HG03196 (cell line): ENCODE measurements around the gene CITED4.
"Not testable (repeated sequence)": the region's sequence is repeated elsewhere in the genome, so short reads cannot be mapped to it uniquely, and the experiment has no call there.

Source experiments
- ATAC-seq: cut with Tn5 transposase; IDR thresholded peaks from one replicate; pipeline ENCODE4 v1.9.1; 2021; ENCODE audit not compliant: unreplicated experiment

Gene CITED4

GRCh38 chr1:40862008-40862863 is at the start of gene CITED4:
Gene CITED4, minus strand, starts transcription at chr1:40862363. Its CDS starts 236 bp downstream, at chr1:40862127.
- ATAC-seq, result peak; percentile 87

GRCh38 chr1:40911105-40911504 is 48.9 kb upstream of the CITED4 start:
- no peak for ATAC-seq

GRCh38 chr1:40909281-40909680 is 47.1 kb upstream of the CITED4 start:
- no peak for ATAC-seq

GRCh38 chr1:40908350-40908749 is 46.2 kb upstream of the CITED4 start:
- no peak for ATAC-seq

GRCh38 chr1:40907899-40908298 is 45.7 kb upstream of the CITED4 start:
- no peak for ATAC-seq

GRCh38 chr1:40906781-40907400 is 44.7 kb upstream of the CITED4 start:
- ATAC-seq, result no peak

- ATAC-seq, result no peak
Measured at GRCh38 chr1:40905061-40905460, 42.9 kb upstream of the CITED4 start.

GRCh38 chr1:40903106-40903505 is 40.9 kb upstream of the CITED4 start:
- no peak for ATAC-seq

GRCh38 chr1:40901886-40902852 is 40.0 kb upstream of the CITED4 start:
- ATAC-seq, result no peak

GRCh38 chr1:40899230-40899870 is 37.2 kb upstream of the CITED4 start:
- ATAC-seq, result no peak

- no peak for ATAC-seq
Measured at GRCh38 chr1:40898431-40898901, 36.3 kb upstream of the CITED4 start.

GRCh38 chr1:40897513-40897912 is 35.4 kb upstream of the CITED4 start:
- no peak for ATAC-seq

- no peak for ATAC-seq
Measured at GRCh38 chr1:40896482-40896881, 34.3 kb upstream of the CITED4 start.

- no peak for ATAC-seq
Measured at GRCh38 chr1:40895601-40896000, 33.4 kb upstream of the CITED4 start.

GRCh38 chr1:40894858-40895257 is 32.7 kb upstream of the CITED4 start:
- not testable (repeated sequence) for ATAC-seq

GRCh38 chr1:40894455-40894854 is 32.3 kb upstream of the CITED4 start:
- no peak for ATAC-seq

- ATAC-seq, result no peak
Measured at GRCh38 chr1:40893946-40894345, 31.8 kb upstream of the CITED4 start.

- no peak for ATAC-seq
Measured at GRCh38 chr1:40892354-40892753, 30.2 kb upstream of the CITED4 start.

GRCh38 chr1:40890771-40891170 is 28.6 kb upstream of the CITED4 start:
- no peak for ATAC-seq

- ATAC-seq, result no peak
Measured at GRCh38 chr1:40887652-40888051, 25.5 kb upstream of the CITED4 start.

- ATAC-seq, result no peak
Measured at GRCh38 chr1:40887012-40887378, 24.8 kb upstream of the CITED4 start.
